Stimulated activated CD4-positive, alpha-beta T cell treated with anti-CD3 and anti-CD28 coated beads, Interleukin-12 subunit alpha, Interleukin-12 subunit beta, amount 100 ng/mL, for 4 hours (primary cell): ENCODE data around the gene RASSF7.
"Not testable (repeated sequence)": the region's sequence is repeated elsewhere in the genome, so short reads cannot be mapped to it uniquely, and the experiment has no call there.

Experiments
- DNase-seq: peaks from one replicate; pipeline ENCODE4 v3.0.0-alpha.2; 2020

The RASSF7 gene

DNA sequence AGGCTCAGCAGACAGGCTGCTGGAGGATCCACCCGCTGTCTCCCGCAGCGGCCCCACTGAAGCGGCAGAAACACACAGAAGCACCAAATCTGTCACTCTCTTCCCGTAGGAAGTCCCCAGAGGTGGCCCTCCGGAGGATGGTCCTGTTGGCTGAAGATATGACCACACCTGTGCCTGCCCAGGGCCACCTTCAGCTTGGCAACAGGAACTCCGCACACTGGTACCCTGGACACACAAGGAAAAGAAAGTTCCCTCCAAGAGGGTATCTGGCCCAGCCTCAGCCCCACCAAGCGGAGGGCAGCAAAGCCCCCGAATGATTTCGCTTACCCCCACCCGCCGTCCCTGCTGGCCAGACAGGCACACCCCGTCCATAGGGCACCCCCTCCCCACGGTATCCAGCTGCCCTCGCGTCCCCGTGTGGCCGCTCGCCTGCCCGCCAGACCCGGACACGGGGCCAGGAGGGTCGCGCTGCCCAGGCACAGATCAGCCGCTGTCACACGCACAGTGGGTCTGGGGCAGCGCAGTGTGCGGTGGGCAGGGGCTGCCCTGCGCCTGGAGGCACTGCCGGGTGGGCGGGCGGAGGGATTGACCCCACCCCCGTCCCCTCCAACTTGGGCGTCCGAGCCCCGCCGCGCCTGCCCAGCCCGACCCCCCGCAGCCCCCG, 7.0 kb downstream of the RASSF7 start:
- DNase-seq = no peak

DNA sequence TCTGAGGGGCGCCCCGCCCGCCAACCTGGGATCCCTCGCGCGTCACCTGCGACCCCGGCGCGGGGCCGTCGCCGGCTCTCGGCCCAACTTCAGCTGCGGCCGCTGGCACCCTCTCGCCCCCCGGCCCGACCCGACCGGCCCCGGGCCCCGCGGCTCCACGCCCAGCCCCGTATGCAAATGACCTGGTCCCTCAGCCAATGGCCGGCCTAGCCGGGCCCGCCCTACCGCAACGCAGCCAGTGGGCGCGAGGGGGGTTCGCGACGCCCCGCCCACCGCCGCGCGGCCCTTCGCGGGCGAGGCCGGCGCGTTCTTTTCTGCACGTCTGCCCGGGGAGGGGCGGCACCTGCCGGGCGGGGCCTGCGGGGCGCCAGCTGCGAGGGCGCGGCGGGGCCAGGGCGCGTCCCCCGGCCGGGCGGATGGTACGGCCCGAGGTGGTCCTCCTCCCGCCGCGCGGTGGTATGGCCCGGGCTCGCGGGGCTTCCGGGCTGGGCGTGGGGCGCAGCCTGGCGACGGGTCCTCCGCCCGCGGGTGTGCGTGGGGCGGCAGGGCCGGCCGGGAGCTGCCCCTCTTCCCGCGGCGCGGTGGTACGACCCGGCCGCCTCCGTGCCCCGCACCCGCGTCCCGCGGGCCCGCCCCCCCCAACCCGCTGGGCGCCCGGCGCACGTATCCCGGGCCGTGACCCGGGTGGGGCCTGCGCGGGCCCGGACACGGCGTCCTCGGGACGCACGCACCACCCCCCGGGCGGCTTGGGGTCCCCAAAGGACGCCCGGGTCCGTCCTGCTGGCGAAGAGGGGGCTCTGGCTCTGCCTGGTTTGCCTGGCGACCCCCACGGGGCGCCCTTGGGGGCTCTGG, 7.8 kb downstream of the RASSF7 start:
- peak; percentile 84 for DNase-seq

DNA sequence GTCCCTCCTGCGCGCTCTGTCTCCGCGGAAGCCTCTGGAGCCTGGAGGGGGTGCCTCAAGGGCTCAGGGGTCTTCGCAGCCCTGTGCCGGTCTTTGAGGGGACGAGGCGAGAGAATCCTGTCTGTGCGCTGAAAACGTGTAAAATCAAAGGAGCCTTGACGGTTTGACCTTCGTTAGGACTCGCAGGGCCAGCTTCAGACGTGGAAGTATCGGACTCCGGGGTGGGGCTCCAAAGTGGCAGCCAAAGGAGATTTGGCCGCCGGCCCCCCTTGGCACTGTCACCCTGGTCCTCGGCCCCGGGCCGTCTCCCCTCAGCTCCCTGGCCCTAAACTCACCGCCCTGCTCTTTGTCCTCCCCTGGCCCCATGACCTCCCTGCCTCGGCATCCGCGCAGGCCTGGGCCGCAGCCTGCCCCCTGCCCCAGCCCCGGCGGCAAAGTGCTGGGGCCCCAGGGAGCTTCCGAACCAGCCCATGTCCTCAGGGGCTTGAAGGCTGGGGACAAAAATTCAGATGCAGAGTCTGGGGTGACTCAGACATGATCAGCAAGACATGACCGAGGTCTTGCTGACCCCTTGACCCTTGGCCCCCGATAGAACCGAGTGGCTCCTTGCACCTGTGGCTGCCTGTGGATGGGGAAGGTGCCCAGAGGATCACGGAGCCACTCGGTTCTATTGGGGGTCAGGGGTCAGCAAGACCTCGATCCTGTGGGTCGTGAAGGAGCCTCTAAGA, 8.6 kb downstream of the RASSF7 start:
- DNase-seq = no peak

DNA sequence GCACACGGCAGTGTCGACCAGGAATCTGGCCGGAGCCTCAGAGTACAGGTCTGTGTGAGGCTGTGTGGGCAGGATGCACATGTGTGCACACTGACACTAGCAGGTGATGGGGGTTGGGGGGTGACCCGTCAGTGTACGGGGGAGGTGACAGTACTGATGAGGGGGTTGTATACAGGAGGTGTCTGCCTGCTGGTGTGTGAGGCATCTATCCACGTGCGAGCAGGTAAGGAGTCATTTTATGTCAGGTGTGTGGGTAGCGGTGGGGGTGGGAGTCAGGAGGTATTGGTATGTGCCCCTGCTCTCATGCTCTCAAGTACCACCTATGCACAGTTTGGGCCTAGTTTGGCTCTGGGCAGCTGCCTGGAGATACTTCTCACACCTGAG, 11.0 kb downstream of the RASSF7 start:
- DNase-seq = no peak

DNA sequence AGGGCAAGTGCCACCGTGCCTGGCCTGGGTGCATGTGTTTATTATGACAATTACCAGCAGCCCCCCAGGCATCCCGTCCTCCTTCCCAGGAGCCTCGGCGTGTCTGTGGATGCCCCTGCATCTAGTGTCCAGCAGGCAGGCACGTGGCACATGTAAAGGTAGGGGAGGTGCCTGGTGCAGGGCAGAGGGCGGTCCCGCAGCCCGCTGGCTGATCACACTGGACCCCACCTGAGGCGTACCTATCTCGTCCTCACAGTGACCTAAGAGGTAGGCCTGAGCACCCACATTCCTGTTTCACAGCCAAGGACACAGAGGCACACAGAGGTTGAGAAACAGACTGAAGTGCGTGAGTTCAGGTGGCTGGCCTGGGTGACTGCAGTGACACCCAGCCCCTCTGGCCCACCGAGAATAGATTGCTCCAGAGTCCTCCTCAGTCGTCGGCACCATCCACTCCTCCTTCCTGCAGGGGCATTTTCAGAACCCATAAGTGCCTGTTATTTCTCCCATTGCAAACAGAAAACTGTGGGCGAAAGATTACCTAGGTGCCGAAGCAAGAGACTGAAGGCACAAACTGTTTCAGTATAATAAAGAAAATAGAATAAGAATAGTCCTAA, 12.5 kb downstream of the RASSF7 start:
- DNase-seq = no peak

DNA sequence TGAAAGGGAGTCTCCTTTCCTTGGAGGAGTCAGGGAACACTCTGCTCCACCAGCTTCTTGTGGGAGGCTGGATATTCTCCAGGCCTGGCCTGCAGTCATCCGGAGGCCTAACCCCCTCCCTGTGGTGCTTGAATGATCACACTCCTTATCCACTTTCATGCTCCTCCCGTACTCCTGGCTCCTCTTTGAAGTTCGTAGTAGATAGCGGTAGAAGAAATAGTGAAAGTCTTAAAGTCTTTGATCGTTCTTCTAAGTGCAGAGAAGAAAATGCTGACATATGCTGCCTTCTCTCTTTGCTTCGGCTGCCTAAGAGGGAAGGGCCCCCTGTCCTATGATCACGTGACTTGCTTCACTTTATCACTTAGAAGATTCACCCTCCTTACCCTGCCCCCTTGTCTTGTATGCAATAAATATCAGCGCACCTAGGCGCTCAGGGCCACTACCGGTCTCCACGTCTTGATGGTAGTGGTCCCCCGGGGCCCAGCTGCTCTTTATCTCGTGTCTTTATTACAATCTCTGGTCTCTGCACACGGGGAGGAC, 13.3 kb downstream of the RASSF7 start:
- DNase-seq = not testable (repeated sequence)

DNA sequence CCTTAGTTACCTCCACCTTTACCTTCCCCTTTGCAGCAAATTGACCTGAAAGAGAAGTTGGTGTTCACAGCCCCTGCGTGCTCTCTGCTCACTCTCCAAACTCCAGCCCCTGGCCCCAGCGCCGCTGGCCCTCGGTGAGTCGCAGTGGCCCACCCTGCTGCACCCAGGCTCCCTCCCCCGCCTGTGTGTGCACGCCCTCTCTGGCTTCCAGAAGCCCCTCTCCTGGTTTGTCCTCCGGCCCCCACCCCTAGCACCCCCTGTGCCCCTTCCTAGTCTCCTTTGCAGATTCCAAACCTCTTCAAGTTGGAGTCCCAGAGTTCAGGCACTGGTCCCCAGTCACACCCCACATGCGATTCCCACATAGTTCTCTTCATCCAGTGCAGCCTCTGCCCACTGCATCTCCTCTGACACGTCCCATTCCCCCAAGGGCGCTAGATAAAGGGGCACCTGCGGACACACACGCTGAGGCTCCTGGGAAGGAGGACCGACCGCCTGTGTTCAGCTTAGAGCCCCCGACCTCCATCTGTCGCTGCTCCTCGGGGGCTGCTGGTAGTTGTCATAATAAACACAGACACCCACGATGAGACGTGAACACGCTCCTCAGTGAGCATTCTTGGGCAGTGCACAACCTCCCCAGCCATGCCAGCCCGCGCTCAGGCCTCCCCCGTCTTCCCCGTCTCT, 14.0 kb downstream of the RASSF7 start:
- DNase-seq = no peak

DNA sequence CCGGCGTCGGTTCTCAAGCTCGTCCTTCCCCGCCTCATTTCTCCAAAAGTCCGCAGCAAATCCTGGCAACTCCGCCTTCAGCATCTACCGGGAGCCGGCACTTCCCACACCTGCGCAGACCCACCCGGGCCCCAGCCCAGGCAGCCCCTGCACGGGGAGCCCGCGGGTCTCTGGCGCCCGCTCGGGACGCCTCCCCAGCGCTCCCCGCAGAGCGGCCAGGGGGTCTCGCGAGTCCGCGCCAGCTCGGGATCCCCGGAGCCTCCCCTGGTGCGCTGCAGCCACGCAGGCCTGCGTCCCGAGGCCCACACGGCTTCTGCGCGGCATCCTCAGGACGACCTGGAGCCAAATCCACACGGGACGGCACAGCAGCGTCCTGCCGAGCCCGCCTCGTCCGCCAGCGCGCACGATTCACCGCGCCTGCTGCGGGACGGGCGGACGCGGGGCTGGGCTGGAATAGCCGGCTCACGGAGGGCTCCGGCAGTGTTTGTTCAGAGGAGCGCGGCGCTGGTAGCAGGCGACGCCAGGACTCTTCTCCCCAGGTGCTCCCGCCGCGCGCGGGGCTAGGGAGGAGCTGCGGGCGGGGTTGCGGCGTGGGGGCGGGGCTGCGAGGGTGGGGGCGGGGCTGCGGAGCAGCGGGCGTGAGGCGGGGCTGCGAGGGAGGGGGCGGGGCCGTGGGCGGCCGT, 14.7 kb downstream of the RASSF7 start:
- DNase-seq = no peak

DNA sequence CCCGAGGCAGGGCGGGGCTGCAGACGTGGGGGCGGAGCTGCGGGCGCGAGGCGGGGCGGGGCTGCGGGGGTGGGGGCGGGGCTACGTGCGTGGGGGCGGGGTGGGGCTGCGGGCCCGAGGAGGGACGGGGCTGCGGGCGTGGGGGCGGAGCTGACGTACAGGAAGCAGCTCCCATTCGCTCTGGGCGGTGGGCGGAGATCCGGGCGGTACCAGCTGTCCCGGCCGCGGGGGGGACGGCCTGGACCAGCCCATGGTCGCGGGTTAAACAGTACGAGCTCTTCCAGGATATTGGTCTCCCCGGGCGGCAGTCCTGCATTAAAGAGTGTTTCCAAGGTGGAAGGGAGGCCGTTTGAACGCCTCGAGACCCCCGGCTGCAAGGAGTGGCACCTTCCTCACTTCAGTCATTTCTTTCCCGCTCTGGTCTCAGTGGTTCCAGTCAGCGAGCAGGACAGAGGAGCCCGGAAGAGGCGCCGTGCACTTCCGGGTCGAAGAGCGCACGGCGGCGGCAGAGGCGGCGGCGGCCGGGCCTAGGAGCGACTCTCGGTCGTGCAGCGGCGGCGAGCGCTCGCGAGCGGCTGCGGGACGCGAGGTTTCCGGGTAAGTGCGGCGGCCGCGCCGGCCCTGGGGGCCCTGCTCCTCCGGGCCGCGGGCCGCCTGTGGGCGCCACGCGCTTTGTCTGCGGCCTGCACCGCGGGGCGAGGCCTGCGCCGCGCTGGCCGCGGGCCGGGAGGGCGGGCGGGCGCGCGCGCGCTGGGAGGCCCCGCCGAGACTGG, 15.4 kb downstream of the RASSF7 start, which contains the start of gene PHRF1:
TSS of gene PHRF1 (plus strand) at position 475 of the 773 bp plus-strand sequence. CDS start 5,043 bp downstream, outside the sequence.
- peak; percentile 93 for DNase-seq

DNA sequence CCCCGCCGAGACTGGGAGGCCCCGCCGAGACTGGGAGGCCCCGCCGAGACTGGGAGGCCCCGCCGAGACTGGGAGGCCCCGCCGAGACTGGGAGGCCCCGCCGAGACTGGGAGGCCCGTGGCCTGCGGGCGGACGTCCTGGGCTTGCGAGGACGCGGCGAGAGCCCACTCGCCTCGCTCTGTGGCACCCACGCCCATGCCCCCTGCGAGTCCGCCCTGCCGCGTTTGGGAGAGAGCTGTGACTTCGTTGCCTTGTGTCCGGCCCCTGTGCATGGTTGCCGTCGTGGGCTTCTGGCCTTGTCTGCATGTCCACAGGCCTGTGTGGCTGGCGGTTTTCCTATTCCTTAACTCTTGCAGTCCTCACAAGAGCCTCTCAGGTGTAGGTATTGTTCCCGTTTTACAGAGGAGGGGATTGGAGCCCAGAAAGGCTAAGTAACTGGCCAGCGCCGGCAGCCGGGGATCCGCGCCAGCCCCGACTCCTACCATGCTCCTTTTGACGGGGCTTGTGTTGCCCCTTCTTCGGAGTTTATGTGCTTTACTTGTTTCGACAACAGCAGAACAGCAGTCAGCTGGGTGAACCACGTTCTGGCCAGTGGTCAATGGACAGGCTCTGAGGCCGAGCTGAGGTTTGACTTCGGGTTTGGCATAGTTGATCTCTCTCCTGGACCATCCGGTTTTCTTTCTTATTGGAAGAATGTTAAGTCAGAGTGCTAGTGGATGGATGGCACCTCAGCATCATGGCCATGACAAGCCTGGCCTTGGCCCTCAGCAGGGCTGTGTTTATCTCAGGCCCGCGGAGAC, 16.2 kb downstream of the RASSF7 start:
- no peak for DNase-seq

DNA sequence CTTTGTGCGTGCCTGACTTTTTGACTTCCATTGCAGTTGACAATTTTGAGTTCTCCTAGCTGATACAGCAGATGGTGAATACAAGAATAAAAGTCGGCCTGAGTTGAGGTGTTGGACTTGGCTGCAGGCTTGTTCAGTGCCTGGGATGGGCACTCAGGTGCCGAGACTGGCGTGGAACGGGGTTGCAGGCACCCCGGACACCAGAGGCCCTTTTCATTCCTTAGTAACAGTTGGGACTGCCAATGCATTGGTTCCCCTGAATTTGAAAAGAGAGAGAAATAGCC, 16.8 kb downstream of the RASSF7 start:
- DNase-seq = no peak

DNA sequence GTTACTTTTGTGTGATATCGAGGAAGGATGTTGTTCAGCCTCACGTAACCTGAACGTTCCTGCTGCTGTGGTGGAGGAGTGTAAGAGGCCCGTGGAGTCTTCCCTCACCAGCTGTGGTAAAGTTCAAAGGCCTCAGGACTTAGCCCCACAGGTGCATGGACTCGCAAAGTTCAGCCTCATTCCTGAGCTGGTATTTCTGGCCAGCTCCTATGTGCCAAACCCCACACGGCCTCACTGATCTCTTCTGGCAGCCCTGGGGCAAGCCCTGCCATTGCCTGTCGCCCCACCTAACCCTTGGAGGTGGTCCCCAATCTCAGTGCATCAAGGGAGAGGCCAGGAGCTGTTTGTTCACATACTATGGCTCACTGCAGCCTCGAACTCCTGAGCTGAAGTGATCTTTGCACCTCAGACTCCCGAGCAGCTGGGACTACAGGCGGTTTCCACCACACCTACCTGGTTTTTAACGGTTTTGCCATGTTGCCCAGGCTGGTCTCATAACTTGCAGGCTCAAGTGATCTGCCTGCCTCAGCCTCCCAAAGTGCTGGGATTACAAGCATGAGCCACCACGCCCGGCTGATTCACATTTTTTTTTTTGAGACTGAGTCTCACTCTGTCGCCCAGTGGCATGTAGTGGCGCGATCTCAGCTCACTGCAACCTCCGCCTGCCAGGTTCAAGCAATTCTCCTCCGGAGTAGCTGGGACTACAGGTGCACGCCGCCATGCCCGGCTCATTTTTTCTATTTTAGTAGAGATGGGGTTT, 17.7 kb downstream of the RASSF7 start:
- DNase-seq = no peak

DNA sequence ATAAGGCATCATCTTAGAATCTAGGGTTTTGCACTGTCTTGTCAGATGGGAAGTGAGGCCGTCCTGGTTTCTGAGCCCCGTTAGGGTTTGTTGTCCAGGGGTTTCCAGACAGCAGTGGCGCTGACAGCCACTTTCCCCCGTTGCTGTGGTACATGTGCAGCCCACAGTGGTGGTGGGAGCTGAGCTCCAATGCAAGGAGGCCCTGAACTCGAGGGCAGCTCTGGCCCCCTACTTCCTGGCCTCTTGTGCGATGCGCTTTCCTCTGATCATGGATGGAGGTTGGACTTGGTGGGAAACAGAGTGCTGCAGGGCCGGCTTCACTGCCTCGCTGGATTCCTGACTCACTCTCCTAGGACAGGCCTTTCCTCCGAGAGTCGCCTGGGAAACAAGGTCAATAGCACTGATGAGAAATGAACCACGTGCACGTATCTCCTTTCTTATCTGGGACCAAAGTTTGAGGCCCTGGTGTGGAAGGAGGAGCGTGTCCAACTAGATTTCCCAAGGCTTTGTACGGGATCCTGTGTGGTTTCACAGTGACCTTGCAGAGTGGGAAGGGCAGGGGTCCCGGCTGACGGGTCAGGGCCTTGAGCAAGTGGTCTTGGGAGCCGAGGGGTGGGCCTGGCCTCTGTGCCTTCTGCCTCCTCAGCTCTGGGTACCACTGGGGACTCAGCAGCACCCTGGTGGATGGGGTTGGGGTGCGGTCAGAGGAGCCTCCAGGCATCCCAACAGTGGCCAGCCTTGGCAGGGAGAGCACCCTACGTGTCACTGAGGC, 19.2 kb downstream of the RASSF7 start:
- no peak for DNase-seq

DNA sequence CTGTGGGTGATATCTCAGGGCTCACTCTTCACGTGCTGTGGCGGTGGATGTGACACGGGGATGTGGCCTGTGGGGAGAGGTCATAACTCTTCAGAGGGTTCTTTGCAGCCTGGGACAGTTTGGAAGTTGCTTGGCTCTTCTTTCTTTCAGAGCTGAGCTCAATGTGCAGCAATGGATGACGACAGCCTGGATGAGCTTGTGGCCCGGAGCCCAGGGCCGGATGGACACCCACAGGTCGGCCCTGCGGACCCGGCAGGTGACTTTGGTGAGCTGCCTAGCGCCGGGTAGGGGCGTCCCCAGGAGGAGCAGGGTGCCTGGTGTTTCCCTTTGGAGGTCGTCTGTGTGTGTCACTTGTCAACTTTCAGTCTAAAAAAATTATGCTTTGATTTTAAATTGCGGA, 20.6 kb downstream of the RASSF7 start:
- no peak for DNase-seq

DNA sequence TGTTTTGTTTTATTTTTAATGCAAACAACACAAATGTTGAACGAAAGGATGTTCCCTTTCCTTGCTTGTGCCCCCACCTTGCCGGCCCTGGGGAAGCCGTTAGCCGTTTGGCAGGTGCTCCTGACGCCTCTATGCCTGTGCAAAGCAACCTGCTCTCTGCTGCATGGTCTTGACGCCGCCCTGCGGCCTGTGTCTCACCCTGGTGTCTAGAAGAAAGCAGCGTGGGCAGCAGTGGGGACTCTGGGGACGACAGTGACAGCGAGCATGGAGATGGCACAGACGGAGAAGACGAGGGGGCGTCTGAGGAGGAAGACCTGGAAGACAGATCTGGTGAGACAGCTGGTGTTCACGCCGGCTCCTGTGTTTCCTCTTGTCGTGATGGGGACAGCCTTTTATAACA, 21.0 kb downstream of the RASSF7 start:
- DNase-seq = no peak

DNA sequence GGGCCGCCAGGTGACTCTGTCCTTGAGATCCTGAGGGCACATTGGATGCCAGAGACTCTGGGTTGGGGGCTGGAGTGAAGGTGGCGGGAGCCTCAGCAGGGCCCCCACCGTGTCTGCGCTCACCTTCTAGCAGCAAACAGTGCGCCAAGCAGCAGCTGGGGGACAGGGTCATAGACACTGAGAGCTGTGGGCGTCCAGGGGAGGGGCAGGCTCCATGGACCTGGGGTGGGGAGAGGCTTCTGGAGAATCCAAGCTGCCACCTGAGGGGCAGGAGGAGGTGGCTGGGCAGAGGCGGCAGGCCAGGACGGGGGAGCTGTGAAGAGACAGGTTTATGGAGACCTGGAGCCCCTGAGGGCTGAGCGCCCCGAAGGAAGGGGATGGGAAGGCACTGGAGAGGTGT, 23.5 kb downstream of the RASSF7 start:
- no peak for DNase-seq

DNA sequence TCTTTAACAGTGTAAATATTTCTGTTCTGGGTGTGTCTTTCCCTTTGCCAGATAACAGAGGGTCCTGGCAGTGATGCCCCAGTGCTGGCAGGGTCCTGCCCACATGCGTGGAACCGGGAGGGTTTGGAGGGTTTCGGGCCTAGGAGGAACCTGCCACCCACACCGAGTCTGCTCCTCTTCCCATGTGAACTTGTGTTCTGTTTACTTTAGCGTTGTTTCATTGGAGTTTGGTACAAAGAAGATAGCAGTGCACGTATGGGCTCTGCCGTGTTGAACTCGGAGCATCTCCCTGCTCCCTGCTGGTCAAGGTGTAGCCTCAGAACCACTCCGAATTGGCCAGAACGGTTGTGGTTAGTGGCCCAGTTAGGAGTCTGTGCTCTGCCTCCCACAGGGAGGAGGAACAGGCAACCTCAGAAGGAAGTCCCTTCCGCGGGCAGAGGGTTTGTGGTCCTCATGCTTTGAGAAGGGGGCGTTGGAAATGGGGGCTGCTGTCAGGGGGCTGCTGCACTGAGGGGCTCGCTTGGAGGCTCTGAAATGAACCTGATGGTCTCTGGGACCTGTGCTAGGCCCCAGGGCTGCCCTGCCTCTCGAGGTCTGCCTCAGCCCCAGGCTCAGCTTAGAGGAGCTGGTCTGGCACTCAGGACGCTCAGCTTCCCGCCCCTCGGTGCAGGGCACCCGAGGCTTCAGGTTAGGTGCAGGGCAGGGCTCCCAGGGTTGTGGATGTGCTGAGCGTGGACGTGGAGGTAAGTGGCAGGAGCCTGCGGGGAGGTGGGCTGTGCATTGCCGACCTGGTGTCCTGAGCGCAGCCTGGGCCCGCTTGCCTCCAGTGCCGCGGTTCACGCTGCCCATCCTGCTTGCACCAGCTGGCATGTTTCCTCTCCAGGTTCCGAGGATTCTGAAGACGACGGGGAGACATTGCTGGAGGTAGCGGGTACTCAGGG, 25.9 kb downstream of the RASSF7 start:
- DNase-seq = no peak

DNA sequence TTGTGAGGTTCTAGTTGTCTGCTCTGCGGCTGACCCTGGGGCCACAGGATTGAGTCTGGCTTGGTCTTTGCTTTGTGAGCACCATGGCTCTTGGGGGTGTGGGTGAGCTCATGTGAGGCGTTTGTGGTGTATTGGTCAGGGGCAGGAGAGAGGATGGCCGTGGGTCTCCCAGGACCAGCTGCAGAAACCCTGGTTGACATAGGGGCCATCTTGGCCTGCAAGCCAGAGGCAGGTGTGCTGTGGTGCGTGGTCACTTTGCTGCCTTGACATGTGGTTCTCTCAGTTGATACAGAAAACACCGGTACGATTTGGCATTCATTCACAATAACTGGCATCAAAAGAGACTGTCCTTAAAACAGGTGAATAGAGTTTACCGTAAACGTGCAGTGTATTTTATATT, 26.8 kb downstream of the RASSF7 start:
- DNase-seq = no peak
